Measurements from ENCODE around the gene ECPAS.
"Not testable (repeated sequence)": the region's sequence is repeated elsewhere in the genome, so short reads cannot be mapped to it uniquely, and the experiment has no call there.

The ECPAS gene

GRCh38 chr9:111474385-111474784 is 9.8 kb downstream of the ECPAS start:
- in situ Hi-C loops (cut with MboI; ENCODE audit: low sequenced_read_pairs) = no loop called here

GRCh38 chr9:111467778-111468367 is 16.3 kb downstream of the ECPAS start:
- in situ Hi-C loops (cut with MboI; ENCODE audit: low sequenced_read_pairs) = no loop called here

- in situ Hi-C loops (cut with MboI; ENCODE audit: low sequenced_read_pairs) = no loop called here
Measured at GRCh38 chr9:111463048-111463447, 21.1 kb downstream of the ECPAS start.

GRCh38 chr9:111458139-111459009 is 25.8 kb downstream of the ECPAS start:
- in situ Hi-C loops (cut with MboI; ENCODE audit: low sequenced_read_pairs) = no loop called here

- in situ Hi-C loops (cut with MboI; ENCODE audit: low sequenced_read_pairs) = no loop called here
Measured at GRCh38 chr9:111456529-111456928, 27.7 kb downstream of the ECPAS start.

- in situ Hi-C loops (cut with MboI; ENCODE audit: low sequenced_read_pairs) = no loop called here
Measured at GRCh38 chr9:111455638-111456037, 28.5 kb downstream of the ECPAS start.

- in situ Hi-C loops (cut with MboI; ENCODE audit: low sequenced_read_pairs) = no loop called here
Measured at GRCh38 chr9:111454751-111455150, 29.4 kb downstream of the ECPAS start.

- in situ Hi-C loops (cut with MboI; ENCODE audit: low sequenced_read_pairs) = no loop called here
Measured at GRCh38 chr9:111451570-111451969, 32.6 kb downstream of the ECPAS start.

- in situ Hi-C loops (cut with MboI; ENCODE audit: low sequenced_read_pairs) = no loop called here
Measured at GRCh38 chr9:111450124-111450523, 34.1 kb downstream of the ECPAS start.

- in situ Hi-C loops (cut with MboI; ENCODE audit: low sequenced_read_pairs) = no loop called here
Measured at GRCh38 chr9:111449705-111450104, 34.5 kb downstream of the ECPAS start.

- in situ Hi-C loops (cut with MboI; ENCODE audit: low sequenced_read_pairs) = not testable (repeated sequence)
Measured at GRCh38 chr9:111445799-111446198, 38.4 kb downstream of the ECPAS start.

GRCh38 chr9:111443454-111443853 is 40.7 kb downstream of the ECPAS start:
- in situ Hi-C loops (cut with MboI; ENCODE audit: low sequenced_read_pairs) = no loop called here

GRCh38 chr9:111442360-111443027 is 41.7 kb downstream of the ECPAS start:
- in situ Hi-C loops (cut with MboI; ENCODE audit: low sequenced_read_pairs) = no loop called here

GRCh38 chr9:111440226-111440625 is 44.0 kb downstream of the ECPAS start:
- in situ Hi-C loops (cut with MboI; ENCODE audit: low sequenced_read_pairs) = no loop called here

- in situ Hi-C loops (cut with MboI; ENCODE audit: low sequenced_read_pairs) = no loop called here
Measured at GRCh38 chr9:111438541-111439235, 45.5 kb downstream of the ECPAS start.

- in situ Hi-C loops (cut with MboI; ENCODE audit: low sequenced_read_pairs) = no loop called here
Measured at GRCh38 chr9:111436571-111436970, 47.6 kb downstream of the ECPAS start.

GRCh38 chr9:111433082-111433481 is 51.1 kb downstream of the ECPAS start:
- in situ Hi-C loops (cut with MboI; ENCODE audit: low sequenced_read_pairs) = no loop called here

GRCh38 chr9:111431684-111432083 is 52.5 kb downstream of the ECPAS start:
- in situ Hi-C loops (cut with MboI; ENCODE audit: low sequenced_read_pairs) = no loop called here

GRCh38 chr9:111429175-111429574 is 55.0 kb downstream of the ECPAS start:
- in situ Hi-C loops (cut with MboI; ENCODE audit: low sequenced_read_pairs) = no loop called here

GRCh38 chr9:111427186-111427585 is 57.0 kb downstream of the ECPAS start:
- in situ Hi-C loops (cut with MboI; ENCODE audit: low sequenced_read_pairs) = no loop called here

GRCh38 chr9:111423389-111423788 is 60.8 kb downstream of the ECPAS start:
- in situ Hi-C loops (cut with MboI; ENCODE audit: low sequenced_read_pairs) = no loop called here
